GM23338 (cell line): Measurements from ENCODE around the gene HCN3.

Experiments
- CREB1 ChIP-seq: fragments of 250-450 bp; sonication (Bioruptor Pico); IDR thresholded peaks from 2 replicates; pipeline ENCODE4 v1.5.0; 2020; ENCODE audit warnings: low read depth, mild to moderate bottlenecking, moderate library complexity
- CTCF ChIP-seq, 2 experiments: fragments of 200-600 bp in 1 of 2; sonication (generic) in 1 of 2; conservative IDR thresholded peaks; 2 replicates each; pipeline versions ENCODE4 v1.5.1 to v1.6.1; 2016 to 2017; ENCODE audit warnings: antibody characterized with exemption in 2 of 2, low read depth in 2 of 2, mild to moderate bottlenecking in 2 of 2, moderate library complexity in 1 of 2
- ETS1 ChIP-seq: IDR thresholded peaks from 2 replicates; pipeline ENCODE4 v1.6.1; 2016; ENCODE audit warnings: antibody characterized with exemption
- EZH2 ChIP-seq: fragments of 200-600 bp; sonication (generic); IDR thresholded peaks from one replicate; pipeline ENCODE4 v1.8.0; 2017; ENCODE audit warnings: antibody characterized with exemption, mild to moderate bottlenecking, low read depth; ENCODE audit not compliant: unreplicated experiment
- EZH2phosphoT487 ChIP-seq: fragments of 200-600 bp; sonication (generic); IDR thresholded peaks from one replicate; pipeline ENCODE4 v1.8.1; 2018; ENCODE audit warnings: antibody characterized with exemption; ENCODE audit not compliant: unreplicated experiment
- JUNB ChIP-seq: IDR thresholded peaks from one replicate; pipeline ENCODE4 v1.6.1; 2016; ENCODE audit warnings: antibody characterized with exemption; ENCODE audit not compliant: unreplicated experiment
- NANOG ChIP-seq: IDR thresholded peaks from 2 replicates; pipeline ENCODE4 v1.6.1; 2016; ENCODE audit warnings: antibody characterized with exemption, borderline replicate concordance
- POLR2AphosphoS5 ChIP-seq: IDR thresholded peaks from 2 replicates; pipeline ENCODE4 v1.6.1; 2016; ENCODE audit warnings: antibody characterized with exemption, low read depth
- REST ChIP-seq: IDR thresholded peaks from one replicate; pipeline ENCODE4 v1.6.1; 2018; ENCODE audit warnings: antibody characterized with exemption; ENCODE audit not compliant: unreplicated experiment
- ZNF114 ChIP-seq: fragments of 250-450 bp; sonication (Bioruptor Pico); IDR thresholded peaks from 2 replicates; pipeline ENCODE4 v1.5.0; 2020; ENCODE audit warnings: mild to moderate bottlenecking, moderate library complexity
- ZNF331 ChIP-seq: fragments of 250-450 bp; sonication (Bioruptor Pico); IDR thresholded peaks from 2 replicates; pipeline ENCODE4 v1.5.0; 2020; ENCODE audit warnings: low read depth, mild to moderate bottlenecking, moderate library complexity
- ZNF462 ChIP-seq: fragments of 250-450 bp; sonication (Bioruptor Pico); IDR thresholded peaks from 2 replicates; pipeline ENCODE4 v1.5.0; 2020; ENCODE audit warnings: mild to moderate bottlenecking, moderate library complexity

- TF ChIP-seq CTCF (conservative IDR thresholded peaks at IDR 0.05; ENCODE audit: low read depth in 2 of 2) (no peak), EZH2phosphoT487 (no peak), POLR2AphosphoS5 (no peak), EZH2 (no peak), ZNF331 (CRISPR knock-in tag) (no peak), NANOG (no peak), REST (no peak), CREB1 (no peak), ZNF114 (no peak), ZNF462 (no peak), JUNB (no peak), ETS1 (no peak)
Observed at GRCh38 chr1:155236451-155236850, 40.8 kb upstream of the HCN3 start.
